H1 (cell line): ENCODE results near the gene TMPRSS13. TPM values are rescaled to one million over a fixed set of nuclear protein-coding genes. Genes with fewer than 3 reads are reported as not detected.

ENCODE experiments used
- BACH1 ChIP-seq: IDR thresholded peaks from 2 replicates; pipeline ENCODE4 v1.6.1; 2012; ENCODE audit warnings: low read length, improper control_type of control experiment
- CHD7 ChIP-seq: fragments of 300-600 bp; sonication (generic); IDR thresholded peaks from 2 replicates; pipeline ENCODE4 v1.7.1; 2012; ENCODE audit warnings: low read length, moderate library complexity, mild to moderate bottlenecking, inconsistent platforms; ENCODE audit not compliant: insufficient replicate concordance
- E2F6 ChIP-seq: IDR thresholded peaks from 2 replicates; pipeline ENCODE4 v1.6.1; 2012; ENCODE audit warnings: inconsistent platforms
- GTF2F1 ChIP-seq: IDR thresholded peaks from 2 replicates; pipeline ENCODE4 v1.6.1; 2012; ENCODE audit warnings: low read depth, low read length, improper control_type of control experiment, borderline replicate concordance
- POLR2AphosphoS5 ChIP-seq: IDR thresholded peaks from 2 replicates; pipeline ENCODE4 v1.6.1; 2011; ENCODE audit warnings: low read depth, low read length
- RNF2 ChIP-seq: fragments of 200-900, 300-1000 bp; sonication (generic); IDR thresholded peaks from 2 replicates; pipeline ENCODE4 v1.7.1; 2016; ENCODE audit warnings: borderline replicate concordance, low read depth, mild to moderate bottlenecking, antibody characterized with exemption, low read length; ENCODE audit not compliant: poor library complexity, severe bottlenecking; ENCODE audit errors: missing control alignments
- SAP30 ChIP-seq: fragments of 300-600 bp; sonication (generic); IDR thresholded peaks from 2 replicates; pipeline ENCODE4 v1.7.1; 2012; ENCODE audit warnings: low read length, moderate library complexity, mild to moderate bottlenecking, inconsistent platforms; ENCODE audit not compliant: insufficient read depth, insufficient replicate concordance
- SIN3A ChIP-seq, 2 experiments: IDR thresholded peaks in 1 of 2; conservative IDR thresholded peaks in 1 of 2; 2 replicates each; pipeline ENCODE4 v1.6.1; 2011 to 2012; ENCODE audit warnings: low read length in 2 of 2, improper control_type of control experiment in 1 of 2, low read depth in 1 of 2, mild to moderate bottlenecking in 1 of 2
- SIRT6 ChIP-seq: IDR thresholded peaks from one replicate; pipeline ENCODE4 v1.7.1; 2012; ENCODE audit warnings: low read length, inconsistent platforms
- SP2 ChIP-seq: IDR thresholded peaks from 2 replicates; pipeline ENCODE4 v1.6.1; 2012; ENCODE audit warnings: mild to moderate bottlenecking, low read length, inconsistent platforms
- TCF12 ChIP-seq: IDR thresholded peaks from 2 replicates; pipeline ENCODE4 v1.6.1; 2011; ENCODE audit warnings: low read depth, mild to moderate bottlenecking, low read length
- polyA plus RNA-seq, 7 experiments: library from polyadenylated mRNA; depleted of rRNA in 3 of 7; stranded (reverse) in 5 of 7; unstranded in 2 of 7; fragments of >200 nt in 5 of 7; fragments of 200-250 nt in 2 of 7; gene quantifications; 1 replicate in 5 of 7; 2 replicates in 1 of 7; 4 replicates in 1 of 7; pipeline versions ENCODE4 v1.2.1 to v1.2.3, GENCODE V29; 2011 to 2013; ENCODE audit warnings: missing spikeins in 2 of 7, mixed read lengths in 2 of 7
- total RNA-seq: library from RNA; stranded (reverse); fragmentation: NEBNext Ultra II Directional; extraction: Animal tissue kit (Norgen Biotek cat#: 25700); gene quantifications from 2 replicates; pipeline ENCODE4 v1.2.1, GENCODE V29; 2021

Gene TMPRSS13
- total and polyA plus RNA-seq, 2 of the 8 experiments (the other 6 are each of a cell fraction or from before 2014, with no cell fraction given): 0.61 to 0.79 TPM

- TF ChIP-seq CHD7: no peak
- no peak for TF ChIP-seq POLR2AphosphoS5
- TF ChIP-seq RNF2: no peak
- TF ChIP-seq E2F6: no peak
- TF ChIP-seq SP2: no peak
- TF ChIP-seq SAP30: no peak
- no peak for TF ChIP-seq BACH1
- no peak for TF ChIP-seq TCF12
- TF ChIP-seq SIRT6: no peak
- no peak for TF ChIP-seq GTF2F1
- no peak for TF ChIP-seq SIN3A (conservative IDR thresholded peaks at IDR 0.05 in 1 of 2, IDR thresholded peaks at IDR 0.05 in 1 of 2; ENCODE audit: low read depth in 1 of 2, low read length in 2 of 2)
These were observed 61.1 kb downstream of the TMPRSS13 start (continued) for GRCh38 chr11:117868088-117868487.
